ENCODE measurements around the gene CATSPERB. TPM values are rescaled to one million over a fixed set of nuclear protein-coding genes. Genes with fewer than 3 reads are reported as not detected.

The CATSPERB gene
- total RNA-seq, 2 experiments from 2014 or later = 5.3 to 7.1 TPM

GRCh38 chr14:91754819-91755218, 22.9 kb upstream of the CATSPERB start:
- intact Hi-C loops (cut with DNase I, micrococcal nuclease) = no loop called here

DNA sequence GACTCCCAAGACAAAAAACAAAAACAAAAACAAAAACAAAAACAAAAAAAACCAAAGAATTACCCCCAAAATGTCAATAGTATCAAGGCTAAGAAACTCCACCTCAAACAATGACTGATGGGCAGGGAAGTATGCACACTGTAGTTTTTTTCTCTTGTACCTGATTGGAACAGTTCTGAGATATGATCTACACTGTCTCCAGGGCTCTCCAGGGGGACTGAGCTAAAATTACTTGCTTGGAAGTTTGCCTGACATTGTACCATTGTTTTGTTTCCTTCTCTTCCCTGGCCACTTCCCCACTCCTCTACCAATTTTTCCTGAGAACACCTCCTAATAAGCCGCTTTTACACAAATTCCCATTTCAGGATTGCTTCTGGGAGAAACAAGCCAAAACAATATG, 22.3 kb upstream of the CATSPERB start:
- Mint-ChIP-seq H3K36me3 (ENCODE audit: low read depth) (peaks cover 15% of the 10 kb centered on the region), H3K27ac (no peak overlapping the region), H3K4me3 (no peak overlapping the region), H3K4me1 (ENCODE audit: low read depth) (no peaks in the 10 kb centered on the region), H3K9me3 (no peaks in the 10 kb centered on the region), H3K27me3 (no peaks in the 10 kb centered on the region)
- Histone ChIP-seq H3K27me3 (ENCODE audit: control insufficient read depth in 1 of 2, insufficient read depth in 2 of 2, low read length in 2 of 2) (no peaks in the 10 kb centered on the region), H3K4me3 (ENCODE audit: low read length) (no peak overlapping the region), H3K27ac (ENCODE audit: low read depth in 1 of 2, low read length in 2 of 2) (no peak overlapping the region), H3K36me3 (ENCODE audit: insufficient read depth, low read length) (no peaks in the 10 kb centered on the region), H3K9me3 (ENCODE audit: control insufficient read depth in 1 of 2, insufficient read depth in 1 of 2, low read length in 2 of 2) (no peaks in the 10 kb centered on the region), H3K4me1 (ENCODE audit: insufficient read depth, low read length) (no peaks in the 10 kb centered on the region)
- ATAC-seq (ENCODE audit: poor library complexity) (no peak), DNase-seq (no peak)
- TF ChIP-seq, protein P1, sequence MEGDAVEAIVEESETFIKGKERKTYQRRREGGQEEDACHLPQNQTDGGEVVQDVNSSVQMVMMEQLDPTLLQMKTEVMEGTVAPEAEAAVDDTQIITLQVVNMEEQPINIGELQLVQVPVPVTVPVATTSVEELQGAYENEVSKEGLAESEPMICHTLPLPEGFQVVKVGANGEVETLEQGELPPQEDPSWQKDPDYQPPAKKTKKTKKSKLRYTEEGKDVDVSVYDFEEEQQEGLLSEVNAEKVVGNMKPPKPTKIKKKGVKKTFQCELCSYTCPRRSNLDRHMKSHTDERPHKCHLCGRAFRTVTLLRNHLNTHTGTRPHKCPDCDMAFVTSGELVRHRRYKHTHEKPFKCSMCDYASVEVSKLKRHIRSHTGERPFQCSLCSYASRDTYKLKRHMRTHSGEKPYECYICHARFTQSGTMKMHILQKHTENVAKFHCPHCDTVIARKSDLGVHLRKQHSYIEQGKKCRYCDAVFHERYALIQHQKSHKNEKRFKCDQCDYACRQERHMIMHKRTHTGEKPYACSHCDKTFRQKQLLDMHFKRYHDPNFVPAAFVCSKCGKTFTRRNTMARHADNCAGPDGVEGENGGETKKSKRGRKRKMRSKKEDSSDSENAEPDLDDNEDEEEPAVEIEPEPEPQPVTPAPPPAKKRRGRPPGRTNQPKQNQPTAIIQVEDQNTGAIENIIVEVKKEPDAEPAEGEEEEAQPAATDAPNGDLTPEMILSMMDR (IDR thresholded peaks at IDR 0.05) = no peak
- POLR2A ChIA-PET = no interaction called here
- CTCF ChIA-PET = no interaction called here
- intact Hi-C loops (cut with DNase I, micrococcal nuclease) = no loop called here

More at GRCh38 chr14:91754819-91755218, 22.9 kb upstream of the CATSPERB start:
- no peaks in the 10 kb centered on the region for H3K4me1 ChIP-seq (ENCODE audit: insufficient read depth, low read length)
- H3K4me3 ChIP-seq (ENCODE audit: low read length) = no peak overlapping the region
- no peaks in the 10 kb centered on the region for H3K27me3 Mint-ChIP-seq
- no peak for ATAC-seq (ENCODE audit: poor library complexity)
- no peaks in the 10 kb centered on the region for H3K27me3 ChIP-seq (ENCODE audit: control insufficient read depth in 1 of 2, insufficient read depth in 2 of 2, low read length in 2 of 2)
- DNase-seq = no peak
- H3K36me3 Mint-ChIP-seq (ENCODE audit: low read depth) = peaks cover 22% of the 10 kb centered on the region
- H3K27ac Mint-ChIP-seq = no peak overlapping the region
- peaks cover under 1% of the 10 kb centered on the region for H3K36me3 ChIP-seq (ENCODE audit: insufficient read depth, low read length)
- H3K27ac ChIP-seq (ENCODE audit: low read depth in 1 of 2, low read length in 2 of 2) = no peak overlapping the region
- no peaks in the 10 kb centered on the region for H3K9me3 Mint-ChIP-seq
- H3K9me3 ChIP-seq (ENCODE audit: control insufficient read depth in 1 of 2, insufficient read depth in 1 of 2, low read length in 2 of 2) = no peaks in the 10 kb centered on the region
- H3K4me3 Mint-ChIP-seq = no peak overlapping the region
- H3K4me1 Mint-ChIP-seq (ENCODE audit: low read depth) = no peaks in the 10 kb centered on the region
- ChIA-PET CTCF (no interaction called here), POLR2A (no interaction called here)
- TF ChIP-seq, protein P1 (IDR thresholded peaks at IDR 0.05) = no peak

DNA sequence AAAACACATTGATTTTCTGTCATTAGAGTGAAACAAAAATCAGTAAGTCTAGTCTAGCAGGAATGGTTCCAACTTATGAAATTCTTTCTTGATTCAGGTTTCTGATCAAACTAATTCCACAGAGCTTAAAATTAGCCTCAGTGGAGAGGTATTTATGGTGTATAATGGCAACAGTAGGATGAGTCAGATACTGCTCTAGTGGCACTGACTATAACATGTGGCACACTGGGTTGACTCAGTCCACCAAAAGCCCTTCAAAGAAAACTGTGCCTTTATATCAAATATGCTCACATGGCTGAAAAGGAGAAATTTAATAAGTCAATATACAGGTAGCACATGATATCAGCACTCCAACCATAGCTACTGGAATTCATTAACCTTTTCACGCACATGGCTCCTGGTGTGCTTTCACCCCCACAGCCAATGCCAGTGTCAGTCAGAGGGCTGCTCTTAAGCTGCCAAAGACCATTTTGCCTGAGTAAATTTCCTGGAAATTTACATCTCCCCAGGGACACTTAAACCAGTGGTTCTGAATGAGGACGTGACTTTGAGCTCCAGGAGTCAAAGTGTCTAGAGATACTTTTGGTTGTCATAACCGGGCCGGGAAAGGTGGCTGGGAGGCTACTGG, 21.7 kb upstream of the CATSPERB start:
- intact Hi-C loops (cut with DNase I, micrococcal nuclease) = no loop called here
- TF ChIP-seq, protein P1 (IDR thresholded peaks at IDR 0.05) = no peak
- POLR2A ChIA-PET = no interaction called here
- ATAC-seq (ENCODE audit: poor library complexity) (no peak), DNase-seq (no peak)
- H3K36me3 ChIP-seq (ENCODE audit: insufficient read depth, low read length) = no peaks in the 10 kb centered on the region
- H3K27me3 ChIP-seq (ENCODE audit: control insufficient read depth in 1 of 2, insufficient read depth in 2 of 2, low read length in 2 of 2) = no peaks in the 10 kb centered on the region
- Mint-ChIP-seq H3K27me3 (no peaks in the 10 kb centered on the region), H3K36me3 (ENCODE audit: low read depth) (peaks cover 10% of the 10 kb centered on the region), H3K27ac (no peak overlapping the region), H3K9me3 (no peaks in the 10 kb centered on the region), H3K4me3 (no peak overlapping the region), H3K4me1 (ENCODE audit: low read depth) (no peaks in the 10 kb centered on the region)
- CTCF ChIA-PET = no interaction called here
- H3K4me1 ChIP-seq (ENCODE audit: insufficient read depth, low read length) = no peaks in the 10 kb centered on the region
- H3K27ac ChIP-seq (ENCODE audit: low read depth in 1 of 2, low read length in 2 of 2) = no peak overlapping the region
- no peak overlapping the region for H3K4me3 ChIP-seq (ENCODE audit: low read length)
- no peaks in the 10 kb centered on the region for H3K9me3 ChIP-seq (ENCODE audit: control insufficient read depth in 1 of 2, insufficient read depth in 1 of 2, low read length in 2 of 2)
